GM23338 (cell line): Measurements from ENCODE around the gene SARNP. TPM values are rescaled to one million over a fixed set of nuclear protein-coding genes. Genes with fewer than 3 reads are reported as not detected.
A peak's percentile ranks its signal among the peaks of the same experiment; 100 is the strongest.

Source experiments
- ATAC-seq: fragments of 200-7000 bp; cut with Tn5 transposase; 3 replicates; pipeline ENCODE4 v1.9.1; 2020
- DNase-seq: peaks from one replicate; pipeline ENCODE4 v3.0.0-alpha.2; 2015; ENCODE audit warnings: low spot score
- H2AFZ ChIP-seq: fragments of 200-600 bp; sonication (generic); 2 replicates; pipeline ENCODE4 v1.8.0; 2016; ENCODE audit warnings: antibody characterized with exemption, mild to moderate bottlenecking, moderate library complexity
- H3F3A ChIP-seq: fragments of 200-600 bp; sonication (generic); replicated peaks from 2 replicates; pipeline ENCODE4 v1.8.0; 2017; ENCODE audit warnings: antibody characterized with exemption, mixed run types, low read depth
- H3K27ac ChIP-seq: fragments of 200-600 bp; sonication (generic); 2 replicates; pipeline ENCODE4 v1.6.1; 2016; ENCODE audit warnings: low read depth
- H3K27me3 ChIP-seq: fragments of 200-600 bp; sonication (generic); 2 replicates; pipeline ENCODE4 v1.8.0; 2016; ENCODE audit warnings: mild to moderate bottlenecking, mixed run types, moderate library complexity; ENCODE audit not compliant: insufficient read depth
- H3K36me3 ChIP-seq: fragments of 200-600 bp; sonication (generic); 2 replicates; pipeline ENCODE4 v1.8.0; 2016; ENCODE audit warnings: mild to moderate bottlenecking; ENCODE audit not compliant: insufficient read depth
- H3K4me1 ChIP-seq: fragments of 200-600 bp; sonication (generic); 2 replicates; pipeline ENCODE4 v1.8.0; 2016; ENCODE audit warnings: mild to moderate bottlenecking, moderate library complexity; ENCODE audit not compliant: insufficient read depth
- H3K4me2 ChIP-seq: fragments of 200-600 bp; sonication (generic); 2 replicates; pipeline ENCODE4 v1.7.1; 2017; ENCODE audit warnings: mixed run types
- H3K4me3 ChIP-seq: fragments of 200-600 bp; sonication (generic); 2 replicates; pipeline ENCODE4 v1.6.1; 2016; ENCODE audit warnings: mixed run types
- H3K79me2 ChIP-seq: fragments of 200-600 bp; sonication (generic); replicated peaks from 2 replicates; pipeline ENCODE4 v1.8.0; 2017; ENCODE audit warnings: mild to moderate bottlenecking; ENCODE audit not compliant: insufficient read depth
- H3K9me2 ChIP-seq: fragments of 200-600 bp; sonication (generic); 2 replicates; pipeline ENCODE4 v1.8.0; 2017; ENCODE audit not compliant: insufficient read depth
- H4K20me1 ChIP-seq: fragments of 200-600 bp; sonication (generic); replicated peaks from 2 replicates; pipeline ENCODE4 v1.8.0; 2017; ENCODE audit warnings: mild to moderate bottlenecking; ENCODE audit not compliant: insufficient read depth
- H3K27ac Mint-ChIP-seq: 2 replicates; pipeline ENCODE4 v1.8.0; 2020; ENCODE audit warnings: inconsistent platforms, mild to moderate bottlenecking, moderate library complexity, mixed read lengths
- H3K27me3 Mint-ChIP-seq: 3 replicates; pipeline ENCODE4 v1.8.0; 2022; ENCODE audit warnings: low read depth, mild to moderate bottlenecking, moderate library complexity, mixed read lengths, inconsistent platforms; ENCODE audit not compliant: insufficient read depth, poor library complexity
- H3K36me3 Mint-ChIP-seq: 3 replicates; pipeline ENCODE4 v1.8.0; 2021; ENCODE audit warnings: low read depth, mild to moderate bottlenecking, inconsistent platforms, moderate library complexity, mixed read lengths
- H3K4me1 Mint-ChIP-seq: 3 replicates; pipeline ENCODE4 v1.8.0; 2020; ENCODE audit warnings: mild to moderate bottlenecking, inconsistent platforms, mixed read lengths
- H3K4me3 Mint-ChIP-seq: 3 replicates; pipeline ENCODE4 v1.8.0; 2021; ENCODE audit warnings: moderate library complexity, mild to moderate bottlenecking, inconsistent platforms, mixed read lengths
- H3K9me3 Mint-ChIP-seq: 3 replicates; pipeline ENCODE4 v1.8.0; 2020; ENCODE audit warnings: moderate library complexity, mild to moderate bottlenecking, inconsistent platforms, mixed read lengths
- CREB1 ChIP-seq: fragments of 250-450 bp; sonication (Bioruptor Pico); IDR thresholded peaks from 2 replicates; pipeline ENCODE4 v1.5.0; 2020; ENCODE audit warnings: low read depth, mild to moderate bottlenecking, moderate library complexity
- ETS1 ChIP-seq: IDR thresholded peaks from 2 replicates; pipeline ENCODE4 v1.6.1; 2016; ENCODE audit warnings: antibody characterized with exemption
- EZH2 ChIP-seq: fragments of 200-600 bp; sonication (generic); IDR thresholded peaks from one replicate; pipeline ENCODE4 v1.8.0; 2017; ENCODE audit warnings: antibody characterized with exemption, mild to moderate bottlenecking, low read depth; ENCODE audit not compliant: unreplicated experiment
- EZH2phosphoT487 ChIP-seq: fragments of 200-600 bp; sonication (generic); IDR thresholded peaks from one replicate; pipeline ENCODE4 v1.8.1; 2018; ENCODE audit warnings: antibody characterized with exemption; ENCODE audit not compliant: unreplicated experiment
- JUNB ChIP-seq: IDR thresholded peaks from one replicate; pipeline ENCODE4 v1.6.1; 2016; ENCODE audit warnings: antibody characterized with exemption; ENCODE audit not compliant: unreplicated experiment
- NANOG ChIP-seq: IDR thresholded peaks from 2 replicates; pipeline ENCODE4 v1.6.1; 2016; ENCODE audit warnings: antibody characterized with exemption, borderline replicate concordance
- POLR2AphosphoS5 ChIP-seq: IDR thresholded peaks from 2 replicates; pipeline ENCODE4 v1.6.1; 2016; ENCODE audit warnings: antibody characterized with exemption, low read depth
- STAT1 ChIP-seq: IDR thresholded peaks from one replicate; pipeline ENCODE4 v1.6.1; 2016; ENCODE audit warnings: antibody characterized with exemption; ENCODE audit not compliant: unreplicated experiment
- ZNF114 ChIP-seq: fragments of 250-450 bp; sonication (Bioruptor Pico); IDR thresholded peaks from 2 replicates; pipeline ENCODE4 v1.5.0; 2020; ENCODE audit warnings: mild to moderate bottlenecking, moderate library complexity
- ZNF331 ChIP-seq: fragments of 250-450 bp; sonication (Bioruptor Pico); IDR thresholded peaks from 2 replicates; pipeline ENCODE4 v1.5.0; 2020; ENCODE audit warnings: low read depth, mild to moderate bottlenecking, moderate library complexity
- ZNF462 ChIP-seq: fragments of 250-450 bp; sonication (Bioruptor Pico); IDR thresholded peaks from 2 replicates; pipeline ENCODE4 v1.5.0; 2020; ENCODE audit warnings: mild to moderate bottlenecking, moderate library complexity
- polyA plus RNA-seq: library from polyadenylated mRNA; unstranded; fragments of >200 nt; fragmentation: Nextera tagmentation; extraction: Ambion mirVana; gene quantifications from 2 replicates; pipeline ENCODE4 v1.2.1, GENCODE V29; 2016
- total RNA-seq: library from RNA; depleted of rRNA; stranded (reverse); fragments of >200 nt; shearing (Covaris generic); gene quantifications from 2 replicates; pipeline ENCODE4 v1.2.3, GENCODE V29; 2014
- TF ChIP-seq, protein P1 (sequence below), 2 experiments: fragments of 200-600 bp in 1 of 2; sonication (generic) in 1 of 2; conservative IDR thresholded peaks; 2 replicates each; pipeline versions ENCODE4 v1.5.1 to v1.6.1; 2016 to 2017; ENCODE audit warnings: antibody characterized with exemption in 2 of 2, low read depth in 2 of 2, mild to moderate bottlenecking in 2 of 2, moderate library complexity in 1 of 2
- TF ChIP-seq, protein P2 (sequence below): IDR thresholded peaks from one replicate; pipeline ENCODE4 v1.6.1; 2018; ENCODE audit warnings: antibody characterized with exemption; ENCODE audit not compliant: unreplicated experiment

Gene SARNP
- total and polyA plus RNA-seq, 2 experiments from 2014 or later, result 96.0 to 313 TPM

DNA sequence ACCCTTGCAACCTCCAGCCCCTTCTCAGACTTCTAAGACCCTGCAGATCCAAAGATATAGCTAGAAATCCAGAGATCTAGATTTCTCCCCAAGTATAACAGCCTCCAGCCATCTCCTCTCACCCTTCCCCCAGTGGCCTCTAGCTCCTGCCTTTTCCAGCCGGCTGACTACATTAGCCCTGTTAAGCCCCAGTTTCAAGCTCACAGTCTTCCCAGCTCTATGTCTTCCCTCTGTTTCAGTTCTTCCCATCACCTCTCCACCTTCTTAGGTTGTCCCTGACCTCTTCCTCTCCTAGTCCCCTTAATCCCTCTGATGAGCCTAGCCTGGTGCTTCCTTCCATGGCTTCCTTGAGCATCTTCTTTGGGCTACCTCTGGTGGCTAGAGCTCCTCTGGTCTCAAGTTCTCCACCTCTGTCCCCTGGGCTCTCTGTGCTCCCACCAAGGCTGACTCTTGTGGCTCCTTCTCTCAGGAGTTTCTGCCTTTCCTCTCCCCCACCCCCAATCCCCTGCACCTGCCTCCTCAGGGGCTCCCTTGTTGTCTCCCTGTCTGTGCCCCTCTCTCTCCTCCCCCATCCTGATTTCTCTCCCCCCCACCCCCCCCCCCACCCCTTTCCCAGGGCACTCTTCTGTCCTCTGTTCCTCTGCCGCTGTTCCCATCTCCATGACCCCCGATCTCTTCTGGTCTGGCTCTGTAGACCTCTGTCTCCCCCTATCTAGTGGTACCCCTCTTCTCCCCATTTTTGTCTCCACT lies 75.4 kb downstream of the SARNP start:
- no peak for DNase-seq
- Histone ChIP-seq H4K20me1 (no peaks in the 10 kb centered on the region; the same call in 1 of the 2 replicates), H3K79me2 (peaks cover 28% of the 10 kb centered on the region), H3F3A (peaks cover 16% of the 10 kb centered on the region), H3K9me2 (no peaks in the 10 kb centered on the region), H2AFZ (peak overlapping the region; percentile 91; the same call in 1 of the 2 replicates), H3K4me3 (peak overlapping the region; percentile 53), H3K4me1 (peaks cover 25% of the 10 kb centered on the region), H3K27ac (no peak overlapping the region), H3K4me2 (peak overlapping the region; percentile 87), H3K27me3 (no peaks in the 10 kb centered on the region), H3K36me3 (no peaks in the 10 kb centered on the region)
- H3K4me1 Mint-ChIP-seq, result peaks cover 42% of the 10 kb centered on the region
- H3K4me3 Mint-ChIP-seq, result peak overlapping the region; percentile 74
- ATAC-seq, result no peak
- peaks cover 4% of the 10 kb centered on the region for H3K36me3 Mint-ChIP-seq
- H3K27me3 Mint-ChIP-seq, result peaks cover 19% of the 10 kb centered on the region
- TF ChIP-seq ETS1 (no peak), NANOG (no peak), CREB1 (CRISPR knock-in tag) (no peak), ZNF114 (CRISPR knock-in tag) (no peak), POLR2AphosphoS5 (no peak), ZNF462 (no peak), ZNF331 (CRISPR knock-in tag) (no peak), STAT1 (no peak), EZH2 (no peak), EZH2phosphoT487 (no peak), JUNB (no peak)
- TF ChIP-seq, protein P1, sequence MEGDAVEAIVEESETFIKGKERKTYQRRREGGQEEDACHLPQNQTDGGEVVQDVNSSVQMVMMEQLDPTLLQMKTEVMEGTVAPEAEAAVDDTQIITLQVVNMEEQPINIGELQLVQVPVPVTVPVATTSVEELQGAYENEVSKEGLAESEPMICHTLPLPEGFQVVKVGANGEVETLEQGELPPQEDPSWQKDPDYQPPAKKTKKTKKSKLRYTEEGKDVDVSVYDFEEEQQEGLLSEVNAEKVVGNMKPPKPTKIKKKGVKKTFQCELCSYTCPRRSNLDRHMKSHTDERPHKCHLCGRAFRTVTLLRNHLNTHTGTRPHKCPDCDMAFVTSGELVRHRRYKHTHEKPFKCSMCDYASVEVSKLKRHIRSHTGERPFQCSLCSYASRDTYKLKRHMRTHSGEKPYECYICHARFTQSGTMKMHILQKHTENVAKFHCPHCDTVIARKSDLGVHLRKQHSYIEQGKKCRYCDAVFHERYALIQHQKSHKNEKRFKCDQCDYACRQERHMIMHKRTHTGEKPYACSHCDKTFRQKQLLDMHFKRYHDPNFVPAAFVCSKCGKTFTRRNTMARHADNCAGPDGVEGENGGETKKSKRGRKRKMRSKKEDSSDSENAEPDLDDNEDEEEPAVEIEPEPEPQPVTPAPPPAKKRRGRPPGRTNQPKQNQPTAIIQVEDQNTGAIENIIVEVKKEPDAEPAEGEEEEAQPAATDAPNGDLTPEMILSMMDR (conservative IDR thresholded peaks at IDR 0.05; ENCODE audit: low read depth in 2 of 2), result no peak
- TF ChIP-seq, protein P2, sequence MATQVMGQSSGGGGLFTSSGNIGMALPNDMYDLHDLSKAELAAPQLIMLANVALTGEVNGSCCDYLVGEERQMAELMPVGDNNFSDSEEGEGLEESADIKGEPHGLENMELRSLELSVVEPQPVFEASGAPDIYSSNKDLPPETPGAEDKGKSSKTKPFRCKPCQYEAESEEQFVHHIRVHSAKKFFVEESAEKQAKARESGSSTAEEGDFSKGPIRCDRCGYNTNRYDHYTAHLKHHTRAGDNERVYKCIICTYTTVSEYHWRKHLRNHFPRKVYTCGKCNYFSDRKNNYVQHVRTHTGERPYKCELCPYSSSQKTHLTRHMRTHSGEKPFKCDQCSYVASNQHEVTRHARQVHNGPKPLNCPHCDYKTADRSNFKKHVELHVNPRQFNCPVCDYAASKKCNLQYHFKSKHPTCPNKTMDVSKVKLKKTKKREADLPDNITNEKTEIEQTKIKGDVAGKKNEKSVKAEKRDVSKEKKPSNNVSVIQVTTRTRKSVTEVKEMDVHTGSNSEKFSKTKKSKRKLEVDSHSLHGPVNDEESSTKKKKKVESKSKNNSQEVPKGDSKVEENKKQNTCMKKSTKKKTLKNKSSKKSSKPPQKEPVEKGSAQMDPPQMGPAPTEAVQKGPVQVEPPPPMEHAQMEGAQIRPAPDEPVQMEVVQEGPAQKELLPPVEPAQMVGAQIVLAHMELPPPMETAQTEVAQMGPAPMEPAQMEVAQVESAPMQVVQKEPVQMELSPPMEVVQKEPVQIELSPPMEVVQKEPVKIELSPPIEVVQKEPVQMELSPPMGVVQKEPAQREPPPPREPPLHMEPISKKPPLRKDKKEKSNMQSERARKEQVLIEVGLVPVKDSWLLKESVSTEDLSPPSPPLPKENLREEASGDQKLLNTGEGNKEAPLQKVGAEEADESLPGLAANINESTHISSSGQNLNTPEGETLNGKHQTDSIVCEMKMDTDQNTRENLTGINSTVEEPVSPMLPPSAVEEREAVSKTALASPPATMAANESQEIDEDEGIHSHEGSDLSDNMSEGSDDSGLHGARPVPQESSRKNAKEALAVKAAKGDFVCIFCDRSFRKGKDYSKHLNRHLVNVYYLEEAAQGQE, result no peak
- no peaks in the 10 kb centered on the region; the same call in 2 of the 3 replicates for H3K9me3 Mint-ChIP-seq
- H3K27ac Mint-ChIP-seq, result peak overlapping the region; percentile 12; the same call in 1 of the 2 replicates
